Nephron progenitor cell (in vitro differentiated cells): Measurements from ENCODE around the gene C4orf54.

Experiments used
- DNase-seq: peaks from one replicate; pipeline ENCODE4 v3.0.0; 2021
- H3K27ac Mint-ChIP-seq: 2 replicates; pipeline ENCODE4 v1.8.0; 2021; ENCODE audit warnings: mild to moderate bottlenecking, moderate library complexity, mixed read lengths
- H3K27me3 Mint-ChIP-seq: 2 replicates; pipeline ENCODE4 v1.8.0; 2021; ENCODE audit warnings: mild to moderate bottlenecking, low read depth, mixed read lengths; ENCODE audit not compliant: poor library complexity
- H3K36me3 Mint-ChIP-seq: 2 replicates; pipeline ENCODE4 v1.8.0; 2021; ENCODE audit warnings: low read depth, mixed read lengths
- H3K4me1 Mint-ChIP-seq: 2 replicates; pipeline ENCODE4 v1.8.0; 2021; ENCODE audit warnings: mixed read lengths
- H3K4me3 Mint-ChIP-seq: 2 replicates; pipeline ENCODE4 v1.8.0; 2021; ENCODE audit warnings: mild to moderate bottlenecking, moderate library complexity, mixed read lengths
- H3K9me3 Mint-ChIP-seq: 2 replicates; pipeline ENCODE4 v1.8.0; 2021; ENCODE audit warnings: mild to moderate bottlenecking, moderate library complexity, mixed read lengths
- CTCF ChIP-seq: fragments of 200-600 bp; sonication (generic); IDR thresholded peaks from 2 replicates; pipeline ENCODE4 v1.5.0; 2021; ENCODE audit warnings: antibody characterized with exemption

C4orf54 gene

GRCh38 chr4:99670409-99671073, 12.9 kb upstream of the C4orf54 start:
- peaks cover 45% of the 10 kb centered on the region for H3K9me3 Mint-ChIP-seq
- peaks cover 16% of the 10 kb centered on the region for H3K36me3 Mint-ChIP-seq
- H3K4me1 Mint-ChIP-seq = peaks cover 1% of the 10 kb centered on the region
- no peak overlapping the region for H3K27ac Mint-ChIP-seq
- no peak overlapping the region for H3K4me3 Mint-ChIP-seq
- peaks cover 3% of the 10 kb centered on the region for H3K27me3 Mint-ChIP-seq
- TF ChIP-seq CTCF = no peak
- no peak for DNase-seq

GRCh38 chr4:99669084-99669483, 11.5 kb upstream of the C4orf54 start:
- Mint-ChIP-seq H3K27ac (no peak overlapping the region), H3K4me1 (peaks cover 16% of the 10 kb centered on the region), H3K4me3 (no peak overlapping the region), H3K27me3 (peaks cover 2% of the 10 kb centered on the region), H3K36me3 (peaks cover 16% of the 10 kb centered on the region), H3K9me3 (peaks cover 36% of the 10 kb centered on the region)
- TF ChIP-seq CTCF = no peak
- DNase-seq = no peak

- peaks cover 30% of the 10 kb centered on the region for H3K9me3 Mint-ChIP-seq
- no peak for TF ChIP-seq CTCF
- H3K4me3 Mint-ChIP-seq = no peak overlapping the region
- H3K27ac Mint-ChIP-seq = peak overlapping the region; percentile 46
- peaks cover 2% of the 10 kb centered on the region for H3K27me3 Mint-ChIP-seq
- H3K4me1 Mint-ChIP-seq = peaks cover 22% of the 10 kb centered on the region
- H3K36me3 Mint-ChIP-seq = peaks cover 14% of the 10 kb centered on the region
- DNase-seq = no peak
Measured at GRCh38 chr4:99668472-99668871, 10.8 kb upstream of the C4orf54 start.

- DNase-seq = no peak
- no peak overlapping the region for H3K4me3 Mint-ChIP-seq
- peaks cover 2% of the 10 kb centered on the region for H3K27me3 Mint-ChIP-seq
- no peak overlapping the region for H3K27ac Mint-ChIP-seq
- peaks cover 28% of the 10 kb centered on the region for H3K4me1 Mint-ChIP-seq
- H3K9me3 Mint-ChIP-seq = peaks cover 7% of the 10 kb centered on the region
- no peak for TF ChIP-seq CTCF
- no peaks in the 10 kb centered on the region for H3K36me3 Mint-ChIP-seq
Measured at GRCh38 chr4:99665983-99666382, 8.4 kb upstream of the C4orf54 start.

GRCh38 chr4:99664716-99665115, 7.1 kb upstream of the C4orf54 start:
- TF ChIP-seq CTCF = no peak
- peak overlapping the region; percentile 73 for H3K27ac Mint-ChIP-seq
- H3K4me1 Mint-ChIP-seq = peaks cover 28% of the 10 kb centered on the region
- no peaks in the 10 kb centered on the region for H3K36me3 Mint-ChIP-seq
- H3K9me3 Mint-ChIP-seq = no peaks in the 10 kb centered on the region
- no peak overlapping the region for H3K4me3 Mint-ChIP-seq
- peak; percentile 15 for DNase-seq
- H3K27me3 Mint-ChIP-seq = no peaks in the 10 kb centered on the region

- H3K27me3 Mint-ChIP-seq = peaks cover 4% of the 10 kb centered on the region
- H3K4me3 Mint-ChIP-seq = no peak overlapping the region
- H3K36me3 Mint-ChIP-seq = no peaks in the 10 kb centered on the region
- DNase-seq = no peak
- peaks cover 42% of the 10 kb centered on the region for H3K4me1 Mint-ChIP-seq
- no peak overlapping the region for H3K27ac Mint-ChIP-seq
- no peaks in the 10 kb centered on the region for H3K9me3 Mint-ChIP-seq
- TF ChIP-seq CTCF = no peak
Measured at GRCh38 chr4:99661907-99662306, 4.3 kb upstream of the C4orf54 start.
